ENCODE results near the gene CCR9. TPM values are rescaled to one million over a fixed set of nuclear protein-coding genes. Genes with fewer than 3 reads are reported as not detected.

The CCR9 gene
- total RNA-seq, 1 experiment from 2014 or later = not detected

- DNase-seq (ENCODE audit: low spot score) = no peak
Observed at GRCh38 chr3:45952456-45952855, 66.1 kb downstream of the CCR9 start.

Other genes with a start within 250 kb of the CCR9 start
- gene SACM1L, start 197.1 kb upstream of the CCR9 start, total RNA-seq (2014; rRNA removed; shearing (Covaris generic)) = 26.6 and 31.2 TPM in 2 replicates
- not detected in 2 replicates for gene SLC6A20, start 90.0 kb upstream of the CCR9 start, total RNA-seq (2014; rRNA removed; shearing (Covaris generic))
- gene LZTFL1, start 44.4 kb upstream of the CCR9 start, total RNA-seq (2014; rRNA removed; shearing (Covaris generic)) = 14.9 and 20.3 TPM in 2 replicates
- gene CXCR6, start 56.9 kb downstream of the CCR9 start, total RNA-seq (2014; rRNA removed; shearing (Covaris generic)) = not detected in 2 replicates
- 6.3 and 7.3 TPM in 2 replicates for gene FYCO1, start 109.3 kb downstream of the CCR9 start, total RNA-seq (2014; rRNA removed; shearing (Covaris generic))
- not detected in 2 replicates for gene XCR1, start 140.9 kb downstream of the CCR9 start, total RNA-seq (2014; rRNA removed; shearing (Covaris generic))

All from A172 (cell line).